CD4-positive, alpha-beta T cell treated with Interleukin-6 at 100 ng/mL for 8 hours (primary cell): ENCODE measurements around the gene BCL11B.

Experiments
- DNase-seq: peaks from one replicate; pipeline ENCODE4 v3.0.0-alpha.2; 2020; ENCODE audit warnings: mixed read lengths, low spot score

BCL11B gene

DNA sequence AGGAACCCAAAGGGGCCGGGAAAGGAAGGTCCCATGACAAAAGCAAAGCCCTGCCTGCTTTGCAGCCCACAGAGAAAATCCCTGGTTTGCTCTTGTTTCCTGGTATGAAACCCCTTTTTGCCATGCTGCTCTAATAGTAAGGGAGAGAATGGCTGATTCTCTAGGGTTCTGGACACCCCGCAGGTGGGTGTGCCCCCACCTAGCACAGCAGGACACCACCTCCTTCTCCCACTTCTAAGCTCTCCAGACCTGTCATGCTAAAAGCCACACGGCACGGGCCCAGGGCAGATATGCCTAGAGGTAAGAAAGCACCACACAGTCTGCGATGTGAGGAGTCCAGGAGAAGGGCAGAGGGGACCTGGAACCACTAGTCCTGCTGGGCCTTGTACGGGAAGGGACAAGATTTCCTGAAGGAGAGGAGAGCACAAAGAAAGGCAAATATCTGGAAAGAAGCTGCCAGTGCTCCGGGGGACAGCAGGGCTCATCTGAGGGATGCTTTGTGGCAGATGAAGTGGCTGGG lies 113.3 kb downstream of the BCL11B start:
- DNase-seq, result no peak

DNA sequence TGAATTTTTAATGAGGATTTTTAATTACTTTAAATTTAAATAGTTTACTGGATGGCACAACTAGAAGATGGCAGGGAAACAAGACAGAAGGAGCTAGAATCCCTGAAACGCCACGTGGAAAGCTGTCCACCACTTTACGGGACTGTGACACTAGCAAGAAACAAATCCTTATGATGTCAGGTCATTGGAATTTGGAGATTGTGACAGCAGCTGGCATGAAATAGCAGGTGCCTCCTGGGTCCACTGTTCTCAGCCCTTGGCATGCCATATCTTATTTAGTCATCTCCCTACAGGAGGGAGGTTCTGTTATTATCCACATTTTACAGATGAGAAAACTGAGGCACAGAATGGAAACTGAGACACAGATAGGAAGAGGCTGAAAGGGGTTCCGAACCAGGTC lies 113.8 kb downstream of the BCL11B start:
- DNase-seq, result no peak

DNA sequence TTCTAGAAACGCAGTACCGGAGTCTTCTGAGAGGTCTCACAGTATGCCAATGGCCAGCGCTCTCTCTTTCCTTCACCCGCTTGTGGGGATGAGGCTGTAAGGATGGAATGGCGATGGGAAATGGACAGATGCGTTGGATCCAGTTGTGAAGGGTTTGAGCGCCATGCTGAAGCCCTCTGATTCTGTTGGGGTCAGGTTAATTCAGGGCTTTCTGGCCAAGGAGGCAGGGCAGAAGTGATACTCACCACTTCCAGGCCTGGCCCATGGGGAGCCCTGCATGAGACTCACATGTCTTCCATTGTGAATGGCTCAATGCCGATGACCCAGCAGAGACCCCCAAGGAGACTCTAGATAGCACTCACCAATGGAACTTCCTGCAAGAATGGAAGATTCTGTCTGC lies 114.3 kb downstream of the BCL11B start:
- no peak for DNase-seq

DNA sequence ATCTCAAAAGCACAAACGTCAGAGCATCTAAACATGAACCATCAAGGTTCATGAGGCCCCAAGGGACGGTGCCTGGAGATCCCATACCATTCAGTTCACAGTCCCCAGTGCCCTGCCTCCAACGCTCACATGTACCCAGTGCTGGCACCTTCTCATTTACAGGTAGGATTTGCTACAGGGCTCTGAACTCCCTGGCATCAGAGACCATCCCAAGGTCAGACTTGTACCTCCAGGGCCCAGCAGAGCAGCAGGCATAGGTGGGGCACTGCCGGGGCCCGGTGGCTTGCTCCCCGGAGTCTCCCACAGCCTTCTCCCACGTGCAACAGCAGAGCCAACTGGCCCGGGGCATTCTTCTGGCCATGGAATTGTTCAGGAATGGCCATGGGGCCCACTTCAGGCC lies 114.8 kb downstream of the BCL11B start:
- DNase-seq, result no peak

DNA sequence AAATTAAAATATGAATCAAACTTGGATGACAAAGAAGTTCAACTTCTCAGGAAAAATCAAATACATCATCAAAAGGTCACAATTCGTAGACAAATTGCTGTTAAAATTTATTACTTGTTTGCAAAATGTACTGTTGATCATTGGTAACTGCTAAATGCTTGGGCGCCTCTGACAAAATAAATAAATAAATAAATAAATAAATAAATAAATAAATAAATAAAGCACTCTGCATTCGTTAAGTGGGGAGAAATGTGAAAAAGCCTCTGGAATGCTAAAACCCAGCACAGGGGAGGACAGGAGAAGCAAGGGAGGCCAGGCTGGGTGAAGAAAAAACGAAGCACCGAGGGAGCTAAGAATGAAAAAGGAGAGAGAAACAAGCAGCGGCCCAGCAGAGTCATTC lies 115.2 kb downstream of the BCL11B start:
- no peak for DNase-seq

DNA sequence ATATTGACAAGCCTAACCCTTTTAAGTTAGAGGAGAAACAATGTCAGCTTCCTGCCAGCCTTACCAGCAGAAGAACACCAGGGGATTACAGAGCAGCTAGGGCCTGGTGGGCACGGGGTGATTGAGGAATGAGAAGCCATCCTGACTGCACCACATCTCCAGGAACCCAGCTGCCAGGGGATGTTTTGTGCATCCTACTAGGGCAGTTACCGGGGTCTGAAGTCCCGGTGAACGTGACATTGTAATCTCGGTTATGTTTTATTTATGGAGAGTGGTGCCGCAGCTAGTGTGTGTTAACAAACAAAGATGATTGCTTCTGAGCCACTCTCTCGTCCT lies 115.9 kb downstream of the BCL11B start:
- DNase-seq, result no peak

DNA sequence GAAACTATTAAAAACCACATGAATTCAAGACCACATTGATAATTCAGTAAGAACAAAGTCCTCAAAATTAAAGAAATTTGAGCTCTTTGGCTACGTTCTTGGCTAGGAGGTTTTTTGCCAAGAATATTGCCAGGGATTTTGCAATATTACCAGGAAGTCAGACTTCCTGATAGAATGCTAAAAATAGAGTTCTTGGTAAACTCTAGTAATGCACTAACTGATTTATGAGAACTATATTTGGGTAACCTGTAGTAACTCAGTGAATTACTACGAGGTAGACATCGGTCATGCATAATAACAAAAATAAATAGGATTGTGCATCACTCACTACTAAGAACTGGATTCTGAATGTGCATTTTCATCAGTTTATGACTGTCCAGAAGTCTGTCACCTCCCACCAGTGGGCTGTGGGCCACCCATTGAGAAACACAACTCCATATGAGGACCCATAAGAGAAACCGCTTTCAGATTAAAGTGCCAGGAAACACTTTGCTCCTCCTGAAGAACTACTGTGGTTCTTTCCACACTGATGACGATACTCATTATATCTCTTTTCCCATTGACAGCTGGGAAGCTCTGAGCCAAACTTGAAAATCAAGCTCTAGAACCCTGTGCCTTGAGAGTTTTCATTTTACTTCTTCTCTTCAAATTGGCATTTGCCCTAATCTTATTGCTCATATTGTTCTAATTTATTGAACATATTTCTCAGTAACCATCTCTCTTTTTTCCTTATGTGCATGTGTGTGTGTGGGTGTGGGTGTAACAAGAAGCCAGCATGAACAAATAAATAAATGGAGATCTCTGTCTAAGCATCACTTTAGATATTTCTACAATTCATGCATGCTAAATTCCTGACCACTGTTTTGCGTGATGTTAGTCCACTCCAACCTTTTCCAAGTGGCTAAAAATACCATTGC lies 116.6 kb downstream of the BCL11B start:
- DNase-seq, result no peak

DNA sequence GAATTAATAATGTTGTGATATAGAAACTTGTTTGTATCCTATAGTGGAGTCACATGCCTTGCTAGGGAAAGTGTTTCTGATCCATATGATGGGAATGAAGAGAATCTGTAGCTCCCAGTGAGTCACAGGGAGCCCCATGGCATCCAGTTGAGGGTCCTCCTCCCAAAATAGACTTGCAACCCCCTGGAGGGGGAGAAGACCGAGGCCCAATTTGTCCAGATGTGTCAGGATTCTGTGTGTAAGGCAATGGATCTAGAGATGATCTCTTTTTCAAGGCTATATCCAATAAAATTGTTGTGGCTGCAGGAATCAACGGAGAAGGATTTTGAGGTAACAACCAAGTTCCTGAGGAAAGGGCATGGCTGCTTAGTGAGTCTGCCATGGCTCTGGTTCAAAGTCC lies 121.8 kb downstream of the BCL11B start:
- DNase-seq, result no peak

DNA sequence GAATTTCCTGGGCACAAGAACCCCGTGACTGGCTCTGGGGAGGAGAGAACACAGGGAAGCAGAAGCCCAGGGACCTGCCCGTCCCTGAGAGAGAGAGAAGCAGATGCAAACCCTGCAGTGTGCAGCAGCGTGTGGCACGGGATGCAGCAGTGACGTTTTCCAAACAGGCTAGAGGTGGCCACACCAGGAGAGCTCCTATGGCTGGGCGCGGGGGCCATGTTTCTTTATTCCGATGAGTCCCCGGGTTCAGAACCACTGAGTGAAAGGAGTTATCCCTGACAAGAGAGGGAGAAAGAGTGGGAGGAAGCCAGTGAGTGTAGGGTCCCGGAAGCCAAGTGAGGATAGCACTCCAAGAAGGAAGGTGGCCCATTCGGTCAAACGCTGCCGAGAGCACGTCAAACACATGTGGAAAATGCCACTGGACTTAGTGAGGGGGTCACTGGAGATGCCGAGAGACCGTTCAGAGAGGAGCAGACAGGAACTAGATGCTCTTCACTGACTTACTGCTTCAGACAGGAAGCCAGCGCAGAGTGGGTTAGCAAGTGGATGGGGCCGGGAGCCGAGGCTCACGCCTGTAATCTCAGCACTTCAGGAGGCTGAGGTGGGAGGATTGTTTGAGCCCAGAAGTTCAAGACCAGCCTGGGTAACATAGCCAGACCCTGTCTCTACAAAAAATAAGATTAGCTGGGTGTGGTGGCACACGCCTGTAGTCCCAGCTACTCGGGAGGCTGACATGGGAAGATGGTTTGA lies 123.0 kb downstream of the BCL11B start:
- no peak for DNase-seq

DNA sequence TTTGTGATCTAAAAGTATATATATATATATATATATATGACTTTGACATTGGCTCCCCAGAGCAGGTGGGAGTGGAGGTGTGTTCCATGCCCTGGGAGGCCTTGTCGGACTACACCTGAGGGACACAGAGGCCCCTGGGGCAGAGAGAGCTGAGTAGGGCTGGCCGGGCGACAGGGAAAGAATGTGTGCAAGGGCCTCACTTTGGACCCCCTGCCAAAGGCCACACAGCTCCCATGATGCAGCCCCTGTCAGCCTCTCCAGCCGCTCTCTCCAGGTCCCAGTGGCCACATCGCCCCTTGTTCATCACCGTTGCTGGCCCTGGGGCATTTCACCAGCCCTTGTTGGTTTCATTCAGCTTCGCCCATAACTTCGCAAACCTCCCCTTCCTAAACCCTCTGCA lies 123.9 kb downstream of the BCL11B start:
- no peak for DNase-seq

DNA sequence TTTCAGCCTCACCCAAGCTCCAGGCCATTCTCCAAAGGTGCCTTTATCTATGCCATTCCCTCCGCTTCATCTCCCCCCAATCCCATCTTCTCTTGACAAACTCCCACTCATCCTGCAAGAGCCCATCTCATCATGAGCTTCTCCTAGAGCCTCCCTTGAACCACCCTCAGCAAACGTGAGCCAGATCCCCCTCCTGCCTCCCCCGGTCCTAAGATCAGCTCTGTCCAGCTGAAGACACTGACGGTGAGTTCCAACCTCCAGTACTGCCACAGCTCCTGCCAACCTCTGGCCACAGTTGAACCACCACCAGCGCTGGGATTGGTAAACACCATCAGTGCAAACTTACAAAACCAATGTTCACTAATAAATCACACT lies 124.6 kb downstream of the BCL11B start:
- DNase-seq, result no peak

DNA sequence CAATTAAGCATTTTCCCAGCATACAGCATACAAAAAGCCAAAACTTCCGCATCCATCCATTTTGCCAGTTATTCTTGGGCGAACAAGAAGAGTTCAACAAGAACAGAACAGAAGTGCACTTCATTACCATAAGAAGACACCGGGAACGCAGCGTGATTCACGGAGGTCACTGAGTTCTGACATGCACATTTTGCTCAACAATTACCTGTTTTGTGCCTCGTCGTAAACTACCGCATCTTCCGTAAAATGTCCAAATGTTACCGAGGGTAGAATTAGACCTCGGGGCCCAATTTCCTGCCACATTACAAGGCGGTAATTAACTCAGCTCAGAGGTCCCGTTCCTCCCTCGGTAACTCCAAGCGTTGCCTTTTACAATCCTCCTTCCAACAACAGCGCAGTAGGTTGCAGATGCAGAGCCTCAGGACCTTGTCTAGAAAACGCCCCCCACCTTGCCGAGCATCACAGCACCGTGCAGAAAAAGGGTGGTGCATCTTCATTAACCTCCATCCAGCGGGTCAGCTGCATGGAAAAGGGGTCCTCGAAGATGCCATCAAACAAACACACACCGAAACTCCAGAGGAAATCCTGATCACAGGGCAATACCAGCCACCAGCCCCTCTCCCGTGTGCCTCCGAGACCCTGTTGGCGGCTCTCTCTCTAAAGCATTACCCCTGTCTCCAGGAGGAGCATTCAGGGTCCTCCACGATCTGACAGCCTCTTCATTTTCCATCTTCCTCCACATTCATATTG lies 125.2 kb downstream of the BCL11B start:
- DNase-seq, result no peak

DNA sequence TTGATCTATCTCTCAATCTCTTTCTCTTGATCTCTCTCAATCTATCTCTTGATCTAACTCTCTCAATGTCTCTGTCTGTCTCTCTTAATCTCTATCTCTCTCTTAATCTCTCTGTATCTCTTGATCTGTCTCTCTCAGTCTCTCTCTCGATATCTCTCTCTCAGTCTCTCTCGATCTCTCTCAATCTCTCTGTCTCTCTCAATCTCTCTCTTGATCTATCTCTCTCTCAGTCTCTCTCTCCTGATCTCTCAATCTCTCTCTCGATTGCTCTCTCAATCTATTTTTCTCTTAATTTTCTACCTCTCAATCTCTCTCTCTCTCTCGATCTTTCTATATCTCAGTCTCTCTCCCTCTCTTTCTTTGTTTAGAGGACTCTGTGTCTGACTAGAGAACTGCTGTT lies 126.7 kb downstream of the BCL11B start:
- no peak for DNase-seq

DNA sequence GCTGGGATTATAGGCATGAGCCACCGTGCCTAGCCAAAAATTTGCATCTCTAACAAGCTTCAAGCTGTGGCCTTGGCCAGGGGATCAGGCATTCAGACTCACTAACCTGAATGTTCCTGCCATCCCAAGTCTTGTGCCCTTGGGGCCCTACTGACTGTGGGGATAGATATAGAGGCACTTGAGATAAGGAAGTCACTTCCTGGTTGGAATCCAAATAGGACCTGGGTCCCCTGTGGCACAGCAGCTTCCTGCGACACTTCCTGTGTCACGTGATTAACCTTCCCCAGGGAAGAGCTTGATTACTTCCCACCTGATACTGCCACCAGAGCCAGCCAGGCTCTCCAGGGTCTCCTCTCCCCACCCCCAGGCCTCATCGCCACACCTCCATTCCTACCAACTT lies 128.2 kb downstream of the BCL11B start:
- no peak for DNase-seq

DNA sequence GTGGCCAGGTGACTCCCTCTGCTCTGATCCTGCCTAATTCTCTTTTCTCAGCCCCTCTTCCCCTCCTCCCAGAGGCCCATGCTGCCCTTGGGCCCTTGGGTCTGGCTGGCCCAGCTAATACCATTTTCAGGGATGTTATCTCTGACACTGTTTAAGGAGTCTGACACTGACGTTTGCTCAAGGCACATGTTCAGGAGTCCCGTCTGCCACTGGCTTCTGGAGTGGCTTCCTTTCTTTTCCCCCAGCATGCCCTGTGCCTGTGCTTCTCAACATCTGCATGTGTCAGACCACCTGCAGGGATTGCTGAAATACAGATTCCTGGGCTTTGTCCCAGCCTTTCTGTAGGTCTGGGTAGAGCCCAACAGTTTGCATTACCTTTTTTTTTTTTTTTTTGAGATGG lies 128.9 kb downstream of the BCL11B start:
- no peak for DNase-seq

DNA sequence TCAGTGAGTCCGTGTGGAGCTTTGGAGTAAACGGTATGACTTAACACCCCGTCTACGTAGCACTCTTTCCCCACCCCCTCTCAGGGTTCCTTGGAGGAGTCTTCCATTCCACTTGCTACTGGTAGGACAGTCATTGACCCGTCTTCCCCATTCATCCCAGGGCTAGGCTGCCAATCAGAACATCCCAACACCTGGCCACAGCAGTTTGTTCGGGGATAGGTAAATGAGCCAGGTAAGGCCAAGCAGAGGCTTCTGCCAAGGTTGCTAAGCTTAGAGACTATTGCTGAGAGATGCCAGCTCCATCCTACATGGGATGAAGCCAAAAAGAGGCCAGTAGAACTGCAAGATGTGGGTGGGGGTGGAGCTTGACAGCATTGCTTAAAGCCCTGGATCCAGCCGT lies 130.8 kb downstream of the BCL11B start:
- DNase-seq, result no peak

DNA sequence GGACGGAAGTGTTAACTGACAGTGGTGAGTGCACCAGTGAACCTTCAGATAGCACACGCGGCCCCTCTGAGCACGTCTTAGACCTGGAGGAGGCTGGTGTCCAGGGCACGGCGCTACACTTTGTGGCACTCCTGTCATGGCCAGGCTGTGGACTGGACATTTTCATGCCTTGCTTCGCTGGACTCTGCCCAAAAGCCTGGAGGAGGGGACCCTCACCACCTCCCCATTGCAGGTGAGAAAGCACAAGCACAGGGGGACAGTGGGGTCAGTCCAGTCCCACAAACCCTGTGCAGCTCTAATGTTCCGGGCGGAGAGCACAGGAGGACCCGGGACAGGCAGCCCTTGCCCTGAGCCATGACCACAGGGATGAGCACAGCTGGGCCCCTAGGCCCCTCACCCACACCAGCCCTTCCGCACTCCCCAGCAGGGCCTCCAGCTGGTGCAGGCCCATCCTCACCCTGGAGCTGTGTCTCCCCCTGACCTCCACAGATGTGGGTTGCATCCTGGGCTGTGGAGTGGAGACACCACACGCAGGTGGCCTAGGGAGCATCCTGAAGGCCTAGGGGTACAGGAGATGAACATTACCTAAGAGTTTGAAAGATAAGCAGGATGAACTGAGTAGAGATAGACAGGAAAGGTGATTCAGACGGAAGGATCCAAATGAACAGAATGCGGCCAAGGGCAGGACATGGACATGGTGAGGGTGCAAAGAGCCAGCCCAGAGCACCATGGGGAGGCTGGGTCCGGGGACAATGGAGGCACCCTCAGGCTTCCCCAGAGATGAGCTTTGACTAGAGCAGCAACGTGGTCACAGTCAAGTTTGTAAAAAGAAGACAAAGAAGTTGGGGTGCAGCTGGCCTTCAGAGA lies 132.8 kb downstream of the BCL11B start:
- DNase-seq, result no peak

DNA sequence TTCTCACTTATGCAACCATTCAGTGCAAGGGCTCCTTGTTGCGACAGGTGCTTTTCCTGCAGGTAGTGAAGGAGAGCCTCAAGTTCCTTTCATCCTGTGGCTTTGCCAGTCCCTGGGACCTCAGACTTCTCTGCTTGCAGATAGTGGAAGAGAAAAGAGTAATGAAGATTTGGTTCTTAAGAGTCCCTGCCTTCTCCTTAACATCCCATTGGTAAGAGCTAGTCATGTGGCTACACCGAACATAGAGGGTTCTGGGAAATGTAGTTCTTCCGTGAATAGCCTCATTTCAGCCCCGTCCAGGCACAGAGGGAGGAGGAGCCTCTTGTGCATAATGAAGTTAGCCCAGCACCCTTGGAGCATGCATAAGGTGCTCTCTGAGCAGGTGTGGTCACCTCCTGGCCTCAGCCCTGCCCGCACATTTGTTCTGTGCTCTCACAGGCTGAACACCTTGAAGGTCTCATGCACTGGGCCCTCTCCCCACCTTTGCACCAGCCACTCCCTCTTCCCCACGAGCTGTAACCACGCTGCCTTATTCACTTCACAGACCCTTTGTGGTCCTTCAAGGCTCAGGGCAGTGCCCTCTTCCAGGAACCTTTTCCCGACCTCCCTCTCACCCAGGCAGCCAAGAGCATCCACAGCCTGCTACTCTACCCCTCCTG lies 134.0 kb downstream of the BCL11B start:
- no peak for DNase-seq

DNA sequence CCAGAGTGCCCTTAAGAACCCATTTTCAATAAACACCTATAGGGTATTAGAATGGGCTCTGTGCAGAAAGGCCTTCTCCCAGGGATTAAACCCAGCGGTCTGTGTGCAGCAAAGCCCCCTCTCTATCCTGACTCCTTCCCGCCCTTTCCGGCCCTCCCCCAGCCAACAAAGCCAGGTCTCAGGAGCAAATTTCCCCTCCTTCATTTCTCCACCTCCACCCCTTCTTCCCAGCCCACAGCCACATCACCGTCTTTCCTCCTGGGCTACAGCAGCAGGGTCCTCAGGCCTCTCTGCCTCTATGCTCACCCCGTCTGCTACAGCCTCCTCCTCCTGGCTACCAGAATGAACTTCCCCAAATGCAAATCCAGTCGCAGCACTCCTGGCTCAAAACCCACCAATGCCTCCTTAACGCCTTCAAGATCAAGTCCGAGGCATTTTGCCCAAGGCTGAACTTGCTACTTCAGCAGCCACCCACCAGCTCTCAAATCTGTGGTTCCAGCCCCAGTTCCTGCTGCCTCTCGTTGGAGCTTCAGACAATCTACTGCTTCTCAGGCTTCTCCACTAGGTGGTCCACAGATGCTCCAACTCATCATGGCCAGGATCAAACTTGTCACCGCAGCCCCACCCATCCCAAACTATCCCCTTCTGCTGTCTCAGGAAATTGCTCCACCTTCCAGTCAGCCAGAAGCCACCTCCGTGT lies 134.8 kb downstream of the BCL11B start:
- DNase-seq, result no peak

DNA sequence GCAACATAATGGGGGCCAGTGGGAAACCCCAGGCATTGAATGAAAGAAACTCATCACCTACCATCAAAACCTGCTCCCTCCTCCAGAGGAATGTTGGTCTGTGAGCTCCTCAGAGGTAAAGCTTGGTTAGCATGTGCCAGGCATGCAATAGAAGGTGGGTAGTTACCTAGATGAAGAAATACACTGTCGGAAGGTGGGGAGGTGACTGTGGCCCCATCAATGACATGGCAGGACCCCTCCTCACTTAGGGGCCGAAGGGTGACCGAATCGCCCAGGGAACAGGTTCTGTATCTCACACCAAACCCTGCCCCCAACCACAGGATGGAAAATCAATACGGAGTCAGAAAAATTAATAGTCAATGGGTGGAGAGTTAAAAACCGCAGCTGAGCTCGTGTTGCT lies 135.6 kb downstream of the BCL11B start:
- DNase-seq, result no peak

DNA sequence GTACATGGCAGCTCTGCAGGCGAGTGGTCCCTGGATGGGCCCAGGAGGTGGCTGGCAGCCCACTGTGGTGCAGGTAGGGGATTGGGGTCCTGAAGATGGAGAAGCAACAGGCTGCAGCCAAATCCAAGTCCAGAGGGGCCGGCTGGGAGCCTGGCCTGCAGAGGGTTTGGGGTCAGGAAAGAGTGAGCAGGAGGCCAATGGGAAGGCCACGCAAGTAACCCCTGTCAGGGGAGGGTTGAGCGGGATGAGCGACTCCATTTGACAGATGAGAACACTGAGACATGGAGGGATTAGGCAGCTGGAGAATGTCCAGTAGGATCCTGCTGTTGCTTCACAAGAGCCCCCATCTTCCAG lies 136.0 kb downstream of the BCL11B start:
- DNase-seq, result no peak
